Endothelial cell of coronary artery (primary cell): ENCODE results near the gene SNX5. TPM values are rescaled to one million over a fixed set of nuclear protein-coding genes. Genes with fewer than 3 reads are reported as not detected.

Experiments used
- total RNA-seq: library from RNA; depleted of rRNA; stranded (reverse); fragments of >200 nt; gene quantifications from 2 replicates; pipeline ENCODE4 v1.2.3, GENCODE V29; 2014

SNX5 gene
- total RNA-seq, result 81.9 and 88.6 TPM in 2 replicates

GRCh38 chr20:17968366-17969277 is at the start of gene SNX5, which contains the start of gene MGME1:
Gene SNX5, minus strand, starts transcription at chr20:17968794. Its CDS starts 369 bp downstream, at chr20:17968425.
Gene MGME1, plus strand, starts transcription at chr20:17969018. Its CDS starts 842 bp downstream, at chr20:17969860.

Other genes starting within 250 kb of the SNX5 start
- 6.3 and 13.4 TPM in 2 replicates for gene MGME1, start 224 bp upstream of the SNX5 start, total RNA-seq
- gene OVOL2, start 89.1 kb upstream of the SNX5 start, total RNA-seq, result not detected in 2 replicates
- gene KAT14, start 169.1 kb upstream of the SNX5 start, total RNA-seq, result 10.4 and 10.6 TPM in 2 replicates
- 8.7 and 9.7 TPM in 2 replicates for gene PET117, start 169.1 kb upstream of the SNX5 start, total RNA-seq